GM10248 (cell line): ENCODE measurements around the gene CHST13.

Experiments used
- CTCF ChIA-PET: fragments of 300-600 bp; sonication (Branson Sonifier 250); formaldehyde crosslinking; extraction: SDS; loops from one replicate; lab custom pipeline; 2021; ENCODE audit warnings: antibody characterized with exemption; lab: Yijun Ruan, JAX
- POLR2A ChIA-PET: fragments of 350-650 bp; sonication (Branson Sonifier 250); formaldehyde crosslinking; extraction: SDS; loops from one replicate; lab custom pipeline; 2020; ENCODE audit warnings: antibody characterized with exemption; lab: Yijun Ruan, JAX
- DNase-seq: peaks from one replicate; pipeline ENCODE4 v3.0.0; 2012; ENCODE audit errors: extremely low spot score
- CTCF ChIP-seq: IDR thresholded peaks from 2 replicates; pipeline ENCODE4 v1.5.1; 2012; ENCODE audit warnings: mild to moderate bottlenecking, low read depth; ENCODE audit errors: extremely low read depth, missing control alignments, control extremely low read depth

Gene CHST13

GRCh38 chr3:126478581-126479310 is 45.2 kb upstream of the CHST13 start:
- no peak for DNase-seq
- CTCF ChIA-PET = interaction anchor here (1.0 kb wide), 1 partner anchor 8 kb away, joined by 3 read pairs; no protein-coding TSS in a partner anchor
- TF ChIP-seq CTCF = no peak
- POLR2A ChIA-PET = no interaction called here

- TF ChIP-seq CTCF = no peak
- POLR2A ChIA-PET = no interaction called here
- DNase-seq = no peak
Measured at GRCh38 chr3:126479642-126480041, 44.3 kb upstream of the CHST13 start.

GRCh38 chr3:126480206-126480605 is 43.7 kb upstream of the CHST13 start:
- CTCF ChIA-PET = no interaction called here
- POLR2A ChIA-PET = no interaction called here
- DNase-seq = no peak
- no peak for TF ChIP-seq CTCF

More at GRCh38 chr3:126479642-126480041, 44.3 kb upstream of the CHST13 start:
- CTCF ChIA-PET = interaction anchor here (1.0 kb wide), 1 partner anchor 9 kb away, joined by 3 read pairs; no protein-coding TSS in a partner anchor

- POLR2A ChIA-PET = no interaction called here
- no peak for TF ChIP-seq CTCF
- CTCF ChIA-PET = no interaction called here
- DNase-seq = no peak
Measured at GRCh38 chr3:126480861-126481260, 43.1 kb upstream of the CHST13 start.

- POLR2A ChIA-PET = no interaction called here
- no peak for TF ChIP-seq CTCF
- CTCF ChIA-PET = interaction anchor here (1.5 kb wide), 1 partner anchor 31 kb away, joined by 4 read pairs; no protein-coding TSS in a partner anchor
- DNase-seq = no peak
Measured at GRCh38 chr3:126481808-126482502, 42.0 kb upstream of the CHST13 start.

GRCh38 chr3:126482503-126483255 is 41.3 kb upstream of the CHST13 start:
- ChIA-PET POLR2A (no interaction called here), CTCF (interaction anchor here (1.5 kb wide), 1 partner anchor 30 kb away, joined by 4 read pairs; no protein-coding TSS in a partner anchor)
- no peak for TF ChIP-seq CTCF
- DNase-seq = no peak
